Urinary bladder (tissue), 4 donors: ENCODE measurements around the gene ZNRF3. TPM values are rescaled to one million over a fixed set of nuclear protein-coding genes. Genes with fewer than 3 reads are reported as not detected.
"Not testable (repeated sequence)": the region's sequence is repeated elsewhere in the genome, so short reads cannot be mapped to it uniquely, and the experiment has no call there.

Source experiments
- DNase-seq: peaks from one replicate; pipeline ENCODE4 v3.0.0-alpha.2; 2015; ENCODE audit errors: extremely low spot score
- H3K27ac ChIP-seq: one replicate; pipeline ENCODE4 v1.5.1; 2013; ENCODE audit warnings: low read depth, mild to moderate bottlenecking, moderate library complexity
- H3K36me3 ChIP-seq: one replicate; pipeline ENCODE4 v1.6.1; 2013; ENCODE audit warnings: mild to moderate bottlenecking, moderate library complexity; ENCODE audit not compliant: insufficient read depth
- H3K4me1 ChIP-seq: one replicate; pipeline ENCODE4 v1.6.1; 2013; ENCODE audit warnings: mild to moderate bottlenecking, moderate library complexity; ENCODE audit not compliant: insufficient read depth
- H3K4me3 ChIP-seq: one replicate; pipeline ENCODE4 v1.5.1; 2013; ENCODE audit warnings: low read depth, low read length
- WGBS: extraction: QIAGEN DNeasy Blood & Tissue Kit; methylation state at CpG from one replicate; pipeline ENCODE4 v1.1.7; 2013; 5-methylcytosine and 5-hydroxymethylcytosine counted together
- polyA plus RNA-seq: library from polyadenylated mRNA; stranded (reverse); fragments of 200-250 nt; gene quantifications from one replicate; pipeline ENCODE4 v1.2.3, GENCODE V29; 2013
- total RNA-seq: library from RNA; depleted of rRNA; stranded (reverse); fragments of >200 nt; gene quantifications from one replicate; pipeline ENCODE4 v1.2.3, GENCODE V29; 2014
- donor health status: healthy with polysubstance abuse.
- donor health status: healthy.

Gene ZNRF3
- total RNA-seq (7.4 TPM), polyA plus RNA-seq (8.7 TPM)

GRCh38 chr22:28882878-28883656 is at the start of gene ZNRF3:
TSS of gene ZNRF3 (plus strand) at chr22:28883572. CDS start at chr22:28883767, 195 bp downstream.
- DNase-seq: peak; percentile 82
- H3K4me1 ChIP-seq: no peaks in the 10 kb centered on the region
- peak within 1 kb of the TSS; percentile 94 for H3K4me3 ChIP-seq
- H3K27ac ChIP-seq: peak within 1 kb of the TSS; percentile 70
- WGBS: 1% methylated on average over 82 of the region's 85 CpGs
- H3K36me3 ChIP-seq: no peaks in the 10 kb centered on the region

GRCh38 chr22:28835630-28836189 is 47.7 kb upstream of the ZNRF3 start:
- no peaks in the 10 kb centered on the region for H3K4me1 ChIP-seq
- H3K4me3 ChIP-seq: no peak overlapping the region
- no peak overlapping the region for H3K27ac ChIP-seq
- no peaks in the 10 kb centered on the region for H3K36me3 ChIP-seq
- no peak for DNase-seq
- 93% methylated on average over 11 of the region's 11 CpGs for WGBS

GRCh38 chr22:28837640-28838039 is 45.7 kb upstream of the ZNRF3 start:
- Histone ChIP-seq H3K4me1 (no peaks in the 10 kb centered on the region), H3K4me3 (no peak overlapping the region), H3K36me3 (no peaks in the 10 kb centered on the region), H3K27ac (no peak overlapping the region)
- no peak for DNase-seq
- WGBS: 88% methylated on average over 6 of the region's 6 CpGs

GRCh38 chr22:28838971-28839370 is 44.4 kb upstream of the ZNRF3 start:
- Histone ChIP-seq H3K27ac (no peak overlapping the region), H3K4me1 (no peaks in the 10 kb centered on the region), H3K4me3 (no peak overlapping the region), H3K36me3 (no peaks in the 10 kb centered on the region)
- WGBS: 74% methylated on average over 5 of the region's 5 CpGs
- DNase-seq: no peak

GRCh38 chr22:28841111-28841510 is 42.3 kb upstream of the ZNRF3 start:
- 92% methylated on average over 5 of the region's 5 CpGs for WGBS
- no peaks in the 10 kb centered on the region for H3K4me1 ChIP-seq
- no peak overlapping the region for H3K4me3 ChIP-seq
- no peaks in the 10 kb centered on the region for H3K36me3 ChIP-seq
- DNase-seq: no peak
- no peak overlapping the region for H3K27ac ChIP-seq

- 87% methylated on average over 2 of the region's 2 CpGs for WGBS
- no peak overlapping the region for H3K4me3 ChIP-seq
- no peaks in the 10 kb centered on the region for H3K36me3 ChIP-seq
- H3K27ac ChIP-seq: no peak overlapping the region
- no peaks in the 10 kb centered on the region for H3K4me1 ChIP-seq
- no peak for DNase-seq
These were observed 39.7 kb upstream of the ZNRF3 start for GRCh38 chr22:28843633-28844032.

- H3K4me3 ChIP-seq, H3K27ac ChIP-seq: not testable (repeated sequence)
- WGBS: 86% methylated on average over 2 of the region's 2 CpGs
These were observed 39.1 kb upstream of the ZNRF3 start for GRCh38 chr22:28844277-28844676.

GRCh38 chr22:28846994-28847393 is 36.4 kb upstream of the ZNRF3 start:
- WGBS: 93% methylated on average over 2 of the region's 2 CpGs
- DNase-seq: no peak
- no peaks in the 10 kb centered on the region for H3K4me1 ChIP-seq
- no peak overlapping the region for H3K27ac ChIP-seq
- H3K36me3 ChIP-seq: no peaks in the 10 kb centered on the region
- H3K4me3 ChIP-seq: no peak overlapping the region

More at GRCh38 chr22:28844277-28844676, 39.1 kb upstream of the ZNRF3 start:
- H3K4me1 ChIP-seq, DNase-seq, H3K36me3 ChIP-seq: not testable (repeated sequence)

- 11% methylated on average over 6 of the region's 6 CpGs for WGBS
- Histone ChIP-seq H3K27ac (no peak overlapping the region), H3K4me1 (no peaks in the 10 kb centered on the region), H3K36me3 (no peaks in the 10 kb centered on the region), H3K4me3 (no peak overlapping the region)
- peak; percentile 61 for DNase-seq
These were observed 27.8 kb upstream of the ZNRF3 start for GRCh38 chr22:28855355-28856094.

- Histone ChIP-seq H3K36me3 (no peaks in the 10 kb centered on the region), H3K27ac (no peak overlapping the region), H3K4me3 (no peak overlapping the region), H3K4me1 (no peaks in the 10 kb centered on the region)
- WGBS: 100% methylated on average over 1 of the region's 1 CpG
- DNase-seq: no peak
These were observed 27.3 kb upstream of the ZNRF3 start for GRCh38 chr22:28856095-28856455.

- Histone ChIP-seq H3K4me3 (no peak overlapping the region), H3K27ac (no peak overlapping the region), H3K4me1 (no peaks in the 10 kb centered on the region), H3K36me3 (no peaks in the 10 kb centered on the region)
- no peak for DNase-seq
- 86% methylated on average over 6 of the region's 6 CpGs for WGBS
These were observed 26.1 kb upstream of the ZNRF3 start for GRCh38 chr22:28857288-28857687.

GRCh38 chr22:28864878-28865596 is 18.3 kb upstream of the ZNRF3 start:
- Histone ChIP-seq H3K4me3 (no peak overlapping the region), H3K4me1 (no peaks in the 10 kb centered on the region), H3K36me3 (no peaks in the 10 kb centered on the region), H3K27ac (no peak overlapping the region)
- 82% methylated on average over 8 of the region's 8 CpGs for WGBS
- DNase-seq: no peak

- WGBS: 63% methylated on average over 3 of the region's 3 CpGs
- Histone ChIP-seq H3K4me1 (no peaks in the 10 kb centered on the region), H3K27ac (no peak overlapping the region), H3K4me3 (no peak overlapping the region), H3K36me3 (no peaks in the 10 kb centered on the region)
- no peak for DNase-seq
These were observed 16.2 kb upstream of the ZNRF3 start for GRCh38 chr22:28867191-28867590.
